H1 (cell line): ENCODE measurements around the gene MIPOL1. TPM values are rescaled to one million over a fixed set of nuclear protein-coding genes. Genes with fewer than 3 reads are reported as not detected.

Source experiments
- EP300 ChIP-seq, 2 experiments: IDR thresholded peaks; 1 replicate in 1 of 2; 2 replicates in 1 of 2; pipeline ENCODE4 v1.6.1; 2011 to 2012; ENCODE audit warnings: low read depth in 2 of 2, low read length in 2 of 2, mild to moderate bottlenecking in 2 of 2, borderline replicate concordance in 1 of 2, inconsistent platforms in 1 of 2, moderate library complexity in 1 of 2
- polyA plus RNA-seq, 7 experiments: library from polyadenylated mRNA; depleted of rRNA in 3 of 7; stranded (reverse) in 5 of 7; unstranded in 2 of 7; fragments of >200 nt in 5 of 7; fragments of 200-250 nt in 2 of 7; gene quantifications; 1 replicate in 5 of 7; 2 replicates in 1 of 7; 4 replicates in 1 of 7; pipeline versions ENCODE4 v1.2.1 to v1.2.3, GENCODE V29; 2011 to 2013; ENCODE audit warnings: missing spikeins in 2 of 7, mixed read lengths in 2 of 7
- total RNA-seq: library from RNA; stranded (reverse); fragmentation: NEBNext Ultra II Directional; extraction: Animal tissue kit (Norgen Biotek cat#: 25700); gene quantifications from 2 replicates; pipeline ENCODE4 v1.2.1, GENCODE V29; 2021

MIPOL1 gene
- total and polyA plus RNA-seq, 2 of the 8 experiments (the other 6 are each of a cell fraction or from before 2014, with no cell fraction given), result 2.8 to 23.9 TPM

DNA sequence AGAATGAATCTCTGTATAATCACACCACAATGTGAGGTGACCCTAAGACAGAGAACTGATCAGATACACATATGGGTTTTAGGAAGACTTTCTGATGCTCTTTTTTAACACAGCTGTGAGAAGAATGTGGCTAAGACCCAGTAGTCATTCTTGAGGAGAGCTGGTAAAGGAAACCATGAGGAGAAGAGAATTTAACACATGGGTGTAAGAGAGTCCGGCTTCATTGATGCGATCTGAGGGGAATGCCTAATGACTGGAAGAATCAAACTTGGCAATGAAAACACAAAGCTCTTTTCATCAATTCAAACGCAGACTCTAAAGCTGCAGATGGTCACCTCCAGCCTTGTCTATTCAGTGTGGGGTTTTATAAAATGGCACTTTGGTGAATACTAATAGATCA is 318.0 kb downstream of the MIPOL1 start (continued):
- no peak for TF ChIP-seq EP300 (IDR thresholded peaks at IDR 0.05; ENCODE audit: borderline replicate concordance in 1 of 2, low read depth in 2 of 2, low read length in 2 of 2)
- TF ChIP-seq, all 59 proteins: peak for 0
